GM12892 (cell line): ENCODE measurements around the gene HKDC1.
A peak's percentile ranks its signal among the peaks of the same experiment; 100 is the strongest.

Source experiments
- DNase-seq: peaks from one replicate; pipeline ENCODE4 v3.0.0; 2011; ENCODE audit not compliant: insufficient read length
- FAIRE-seq: peaks from 2 replicates; lab custom pipeline; 2011; peaks lifted over from hg19 to GRCh38; lab: Jason Lieb, UNC
- POLR2A ChIP-seq: IDR thresholded peaks from 2 replicates; pipeline ENCODE4 v1.6.1; 2011; ENCODE audit warnings: low read depth, low read length, control low read depth
- POLR2AphosphoS5 ChIP-seq: IDR thresholded peaks from 2 replicates; pipeline ENCODE4 v1.6.1; 2011; ENCODE audit warnings: low read depth, low read length, control low read depth
- TAF1 ChIP-seq: IDR thresholded peaks from 2 replicates; pipeline ENCODE4 v1.6.1; 2011; ENCODE audit warnings: low read depth, mild to moderate bottlenecking, control low read depth, low read length, borderline replicate concordance

HKDC1 gene

DNA sequence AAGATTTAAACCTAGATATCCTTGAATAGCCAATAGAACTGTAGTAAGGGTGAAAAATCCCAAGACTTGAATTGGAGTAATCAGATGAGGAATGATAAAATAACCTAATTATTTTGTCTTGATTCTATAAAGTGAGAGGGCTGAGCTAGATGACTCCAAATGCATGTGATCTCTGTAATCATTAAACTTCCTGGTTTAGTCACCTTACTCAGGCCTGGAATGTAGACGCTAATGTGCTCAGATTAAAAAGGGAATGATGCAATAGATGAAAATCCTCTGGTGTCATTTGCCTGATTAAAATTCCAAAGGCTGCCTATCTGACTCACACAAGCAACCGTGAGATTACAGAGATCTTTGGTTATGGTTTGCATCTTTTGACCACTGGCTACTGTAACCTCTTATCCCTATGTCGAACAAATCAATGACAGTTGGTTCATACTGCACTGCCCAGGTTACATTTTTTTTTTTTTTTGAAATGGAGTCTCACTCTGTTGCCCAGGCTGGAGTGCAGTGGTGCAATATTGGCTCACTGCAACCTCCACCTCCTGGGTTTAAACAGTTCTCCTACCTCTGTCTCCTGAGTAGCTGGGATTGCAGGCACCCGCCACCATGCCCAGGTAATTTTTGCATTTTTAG, 2.9 kb upstream of the HKDC1 start:
- no peak for DNase-seq
- FAIRE-seq, result no peak
- TF ChIP-seq POLR2AphosphoS5 (no peak), POLR2A (no peak), TAF1 (no peak)

DNA sequence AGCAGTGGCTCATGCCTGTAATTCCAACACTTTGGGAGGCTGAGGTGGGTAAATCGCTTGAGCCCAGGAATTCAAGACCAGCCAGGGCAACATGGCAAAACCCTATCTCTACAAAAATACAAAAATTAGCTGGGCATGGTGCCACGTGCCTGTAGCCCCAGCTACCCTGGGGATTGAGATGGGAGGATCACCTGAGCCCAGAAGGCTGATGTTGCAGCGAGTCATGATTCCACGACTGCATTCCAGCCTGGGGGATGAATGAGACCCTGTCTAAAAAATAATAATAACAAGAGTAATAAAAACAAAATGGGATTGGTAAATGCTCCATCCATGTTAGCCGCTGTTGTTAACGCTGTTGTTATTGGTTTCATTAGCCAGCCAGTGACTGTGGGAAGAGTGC, 1.3 kb upstream of the HKDC1 start:
- FAIRE-seq, result no peak
- TF ChIP-seq TAF1 (no peak), POLR2AphosphoS5 (no peak), POLR2A (no peak)
- DNase-seq, result no peak

DNA sequence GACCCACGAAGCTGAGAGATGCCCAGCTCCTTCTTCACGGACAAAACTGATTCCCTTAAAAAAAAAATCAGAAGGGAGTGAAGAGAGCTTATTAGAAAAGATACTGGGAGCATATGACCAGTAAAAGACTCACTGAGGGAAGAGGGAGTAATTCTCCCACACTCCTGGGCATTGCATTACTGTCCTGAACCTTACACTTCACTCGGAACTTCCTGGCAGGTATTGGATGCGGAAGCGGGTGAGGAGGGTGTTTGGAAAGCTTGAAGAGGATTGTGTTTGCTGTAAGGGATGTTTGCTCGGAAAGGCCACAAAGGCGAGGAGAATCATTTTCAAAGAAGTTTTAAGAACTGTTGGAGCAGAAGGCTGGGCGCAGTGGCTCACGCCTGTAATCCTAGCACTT, 375 bp downstream of the HKDC1 start:
- DNase-seq, result no peak
- FAIRE-seq, result no peak
- TF ChIP-seq POLR2A (no peak), TAF1 (no peak), POLR2AphosphoS5 (no peak)

DNA sequence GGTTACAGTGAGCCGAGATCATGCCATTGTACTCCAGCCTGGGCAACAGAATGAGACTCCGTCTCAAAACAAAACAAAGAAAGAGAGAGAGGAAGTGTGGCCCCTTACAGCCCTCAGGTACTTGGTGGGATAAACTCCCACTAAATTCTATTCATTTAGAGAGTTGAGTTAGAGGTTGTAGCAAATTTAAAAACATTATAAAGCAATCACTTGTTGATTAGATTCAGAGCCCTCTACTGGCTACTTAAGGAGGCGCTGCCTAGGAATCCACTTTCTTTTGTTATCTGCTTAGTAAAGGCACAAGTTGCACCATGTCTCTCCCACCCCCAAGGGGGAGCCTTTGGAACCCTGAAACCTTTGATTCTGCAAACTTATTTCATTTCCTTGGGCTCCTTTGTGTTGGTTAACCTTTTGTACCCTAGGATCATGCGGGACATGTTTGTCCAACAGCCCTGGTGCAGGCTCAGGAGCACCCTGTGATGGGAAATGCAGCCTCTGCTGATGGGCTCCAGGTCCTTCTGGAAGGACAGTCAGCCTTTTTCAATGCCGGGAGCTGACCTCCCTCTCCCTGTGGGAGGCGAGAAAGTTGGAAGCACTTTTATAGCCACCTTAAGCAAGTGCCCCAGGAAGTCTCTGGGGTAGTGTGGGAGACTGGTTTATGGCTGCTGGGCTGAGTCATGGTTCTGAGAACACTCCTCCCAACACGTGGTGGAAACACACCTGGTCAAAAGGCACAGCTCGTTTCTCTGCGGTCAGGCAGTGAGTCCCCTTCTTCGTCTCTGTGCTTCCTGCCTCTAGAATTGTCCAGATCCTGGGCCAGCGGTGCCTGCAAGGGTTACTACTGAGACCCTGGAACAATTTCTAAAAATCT, 2.3 kb downstream of the HKDC1 start:
- FAIRE-seq (peak; percentile 87), DNase-seq (peak; percentile 74)

DNA sequence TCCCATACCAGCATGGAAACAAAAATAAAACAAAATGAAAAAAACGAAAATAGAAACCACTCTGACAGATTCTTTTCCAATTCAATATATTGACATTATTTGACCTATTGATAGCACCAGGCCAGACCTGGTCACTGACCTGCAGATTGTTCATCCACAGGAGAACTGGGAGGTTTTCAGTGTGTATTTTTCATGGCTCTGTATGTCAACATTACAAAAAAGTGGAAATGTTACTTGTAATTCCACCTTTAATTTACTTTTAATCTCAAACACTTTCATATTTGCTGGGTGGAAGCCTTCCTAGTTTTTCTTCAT, 2.9 kb downstream of the HKDC1 start:
- DNase-seq, result no peak
- TF ChIP-seq POLR2A (no peak), TAF1 (no peak), POLR2AphosphoS5 (no peak)
- no peak for FAIRE-seq

More for the DNA sequence above, 2.3 kb downstream of the HKDC1 start:
- TF ChIP-seq POLR2A, result peak; percentile 51; the same call in 1 of the 2 replicates
- TF ChIP-seq TAF1, result no peak

DNA sequence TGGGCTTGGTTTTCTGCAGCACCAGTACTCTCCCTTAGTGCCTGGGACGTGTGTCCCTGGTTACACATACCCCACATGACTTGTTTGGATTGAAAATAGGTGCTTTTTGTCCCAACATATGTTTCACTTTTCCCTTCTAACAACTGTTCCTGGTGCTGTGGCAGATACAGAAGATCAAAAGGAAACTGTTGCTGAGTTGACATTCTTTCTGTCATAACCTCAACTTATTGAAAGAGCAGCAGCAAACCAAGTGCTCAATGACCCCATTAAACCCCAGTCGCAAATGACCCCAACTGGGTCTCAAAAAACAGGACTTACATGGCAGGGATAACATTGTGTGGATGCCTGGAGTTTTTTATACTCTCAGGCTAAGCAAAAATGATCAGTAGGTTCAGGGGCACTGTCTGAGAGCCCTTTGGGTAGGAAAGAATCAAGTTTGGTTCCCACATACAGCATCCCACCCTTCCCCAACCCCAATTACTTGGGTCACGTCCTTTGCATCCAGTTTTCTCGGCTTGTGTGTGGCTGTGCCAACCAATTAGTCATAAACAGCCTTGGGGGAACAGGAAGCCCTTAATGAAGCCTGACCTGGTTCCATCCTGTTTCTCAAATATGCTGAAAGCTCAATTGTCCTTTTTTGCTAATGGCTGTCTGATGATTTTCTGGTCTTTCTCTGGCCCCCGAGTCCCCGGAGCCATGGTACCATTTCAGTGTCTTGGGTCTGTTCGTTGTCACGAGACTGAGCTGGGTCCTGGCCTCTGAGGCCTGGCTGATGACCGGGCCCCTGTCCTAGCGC, 4.9 kb downstream of the HKDC1 start:
- DNase-seq (no peak), FAIRE-seq (no peak)
- TF ChIP-seq TAF1 (no peak), POLR2A (no peak), POLR2AphosphoS5 (no peak)

DNA sequence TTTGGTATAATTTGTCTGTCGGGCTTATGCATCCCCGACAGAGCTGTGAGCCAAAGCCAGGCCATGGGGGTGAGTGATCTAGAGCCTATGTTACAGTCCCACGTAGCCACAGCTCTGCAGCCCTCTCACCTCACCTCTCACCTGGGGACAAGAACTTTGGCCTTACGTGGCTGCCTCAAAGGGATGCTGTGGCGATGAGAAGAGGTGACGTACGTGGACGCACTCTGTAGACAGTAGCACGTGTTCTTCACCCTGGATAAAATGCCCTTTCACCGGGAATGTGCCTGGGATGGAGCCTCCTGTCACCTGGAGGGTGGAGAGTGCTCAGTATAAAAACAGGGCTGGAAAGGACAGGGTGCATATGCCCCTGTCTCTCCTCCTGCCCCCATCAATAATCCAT, 5.5 kb downstream of the HKDC1 start:
- TF ChIP-seq POLR2AphosphoS5 (no peak), TAF1 (no peak), POLR2A (no peak)
- DNase-seq (no peak), FAIRE-seq (no peak)

DNA sequence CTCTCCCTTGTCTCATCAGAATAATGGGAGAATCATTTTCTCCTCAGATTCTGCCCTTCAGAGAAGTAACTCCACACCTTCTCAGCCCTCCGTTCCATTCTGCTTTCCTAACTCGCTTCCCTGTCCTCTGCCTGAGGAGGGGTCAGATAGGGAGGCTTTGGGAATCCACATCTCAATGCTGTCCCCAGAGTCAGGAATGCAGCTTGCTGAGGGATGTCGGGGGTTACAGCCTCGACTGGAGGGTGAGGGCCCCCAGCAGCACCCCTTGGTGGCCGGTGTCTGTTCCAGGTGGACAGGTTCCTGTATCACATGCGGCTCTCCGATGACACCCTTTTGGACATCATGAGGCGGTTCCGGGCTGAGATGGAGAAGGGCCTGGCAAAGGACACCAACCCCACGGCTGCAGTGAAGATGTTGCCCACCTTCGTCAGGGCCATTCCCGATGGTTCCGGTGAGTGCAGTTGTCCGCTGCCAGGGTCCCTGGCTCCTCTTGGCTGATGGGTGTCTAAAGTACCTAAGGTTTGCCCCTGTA, 6.9 kb downstream of the HKDC1 start:
- FAIRE-seq (no peak), DNase-seq (no peak)
- no peak for TF ChIP-seq TAF1
- TF ChIP-seq POLR2AphosphoS5, result no peak
- no peak for TF ChIP-seq POLR2A

DNA sequence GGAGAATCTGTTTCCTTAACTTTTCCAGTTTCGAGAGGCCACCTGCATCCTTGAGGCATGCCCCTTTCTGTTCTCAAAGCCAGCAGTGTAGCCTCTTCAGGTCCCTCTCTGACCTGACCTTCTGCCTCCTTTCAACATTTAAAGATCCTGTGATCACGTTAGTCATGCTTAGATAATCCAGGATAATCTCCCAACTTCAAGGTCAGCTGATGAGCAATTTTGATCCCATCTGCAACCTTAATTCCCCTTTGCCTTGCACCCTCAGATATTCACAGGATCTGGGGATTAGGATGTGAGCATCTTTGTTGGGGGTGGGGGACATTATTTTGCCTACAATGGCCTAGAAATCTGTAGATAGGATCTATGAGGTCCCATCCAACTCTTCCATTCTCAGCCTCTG, 8.0 kb downstream of the HKDC1 start:
- DNase-seq, result no peak
- no peak for FAIRE-seq
- TF ChIP-seq TAF1 (no peak), POLR2AphosphoS5 (no peak)

DNA sequence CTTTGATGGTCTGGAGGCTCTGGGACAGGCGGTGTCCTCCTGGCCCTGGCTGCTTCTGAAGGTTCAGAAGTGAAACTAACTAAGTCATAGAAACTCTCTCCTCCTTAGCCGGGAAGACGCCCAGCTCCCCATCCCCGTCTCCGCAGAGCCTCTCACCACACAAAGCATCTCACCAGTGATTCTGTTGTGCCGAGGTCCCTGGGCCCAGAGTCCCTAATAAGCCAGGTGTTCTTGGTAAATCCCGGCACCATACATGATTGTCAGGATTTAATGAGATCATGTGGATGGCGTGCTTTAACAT, 9.4 kb downstream of the HKDC1 start:
- no peak for FAIRE-seq

DNA sequence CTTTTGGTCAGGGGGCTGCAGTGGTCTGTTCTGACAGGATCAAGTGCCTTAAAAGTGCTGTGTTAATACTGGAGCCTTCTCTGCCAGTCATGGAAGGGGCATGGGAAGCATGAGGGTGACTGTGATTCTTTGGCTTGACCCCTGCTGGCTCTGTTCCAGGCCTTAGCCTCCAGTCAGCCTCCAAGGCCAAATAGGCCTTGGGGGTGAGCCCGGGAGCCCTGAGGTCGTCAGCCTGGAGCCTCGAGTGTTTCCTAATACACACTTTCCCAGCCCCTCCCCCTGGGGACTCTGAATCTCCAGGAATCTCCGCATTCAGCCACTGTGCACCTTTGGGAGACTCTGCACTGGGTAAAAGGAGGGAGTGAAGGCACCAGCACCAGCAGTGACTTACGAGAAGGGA, 10.0 kb downstream of the HKDC1 start:
- TF ChIP-seq POLR2A (no peak), POLR2AphosphoS5 (no peak), TAF1 (no peak)
- DNase-seq (no peak), FAIRE-seq (no peak)

More for the DNA sequence above, 9.4 kb downstream of the HKDC1 start:
- TF ChIP-seq POLR2AphosphoS5 (no peak), TAF1 (no peak), POLR2A (no peak)
- no peak for DNase-seq

DNA sequence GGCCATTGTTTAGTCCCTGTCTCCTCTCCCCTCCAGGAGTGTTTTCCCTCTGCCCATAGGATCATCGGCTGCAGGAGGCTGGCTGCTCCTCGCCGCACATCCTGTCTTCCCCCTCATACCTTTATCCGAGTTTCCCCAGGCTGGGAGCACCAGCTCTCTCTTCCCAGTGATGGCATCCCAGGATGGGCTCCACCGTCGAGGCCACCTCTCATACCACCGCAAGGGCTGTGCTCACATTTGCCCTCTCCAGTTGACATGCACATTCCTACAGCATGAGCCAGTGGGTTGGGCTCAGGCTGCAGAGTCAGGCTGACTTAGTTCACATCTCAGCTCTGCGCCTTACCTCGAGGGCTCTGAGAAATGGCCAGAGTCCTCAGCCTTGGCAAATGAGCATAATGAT, 12.1 kb downstream of the HKDC1 start:
- FAIRE-seq (no peak), DNase-seq (no peak)
- TF ChIP-seq POLR2A, result no peak
- no peak for TF ChIP-seq TAF1
